OCI-LY7 (cell line): Measurements from ENCODE around the gene MBD3L2. TPM values are rescaled to one million over a fixed set of nuclear protein-coding genes. Genes with fewer than 3 reads are reported as not detected.
"Not testable (repeated sequence)": the region's sequence is repeated elsewhere in the genome, so short reads cannot be mapped to it uniquely, and the experiment has no call there.

Source experiments
- Bru-seq: library from RNA; stranded (reverse); fragments of 400-500 nt; gene quantifications from one replicate; lab custom pipeline; 2021; lab: Mats Ljungman, UMichigan
- BruChase-seq, 2 experiments: library from RNA; stranded (reverse); fragments of 400-500 nt; gene quantifications; one replicate each; lab custom pipeline; 2021; lab: Mats Ljungman, UMichigan
- BruUV-seq: library from RNA; stranded (reverse); fragments of 400-500 nt; replicated peaks from 2 replicates; lab custom pipeline; 2021; lab: Mats Ljungman, UMichigan
- CTCF ChIA-PET: fragments of 300-600 bp; sonication (Branson Sonifier 250); formaldehyde crosslinking; loops from one replicate; lab custom pipeline; 2022; ENCODE audit warnings: antibody characterized with exemption; ENCODE audit not compliant: unreplicated experiment; lab: Charles Lee
- POLR2A ChIA-PET: fragments of 300-600 bp; sonication (Branson Sonifier 250); formaldehyde crosslinking; loops from one replicate; lab custom pipeline; 2022; ENCODE audit warnings: antibody characterized with exemption; lab: Charles Lee
- DNase-seq: peaks from one replicate; pipeline ENCODE4 v3.0.0-alpha.2; 2015; ENCODE audit warnings: low spot score
- H2AFZ ChIP-seq: fragments of 200-600 bp; sonication (generic), shearing (Covaris generic); 2 replicates; pipeline ENCODE4 v1.6.1; 2014; ENCODE audit warnings: mild to moderate bottlenecking, antibody characterized with exemption, low read length, moderate library complexity
- H3K27ac ChIP-seq: fragments of 200-600 bp; sonication (generic); 2 replicates; pipeline ENCODE4 v1.5.1; 2014; ENCODE audit warnings: mixed run types, low read depth, mild to moderate bottlenecking, moderate library complexity, low read length, inconsistent platforms; ENCODE audit not compliant: poor library complexity, severe bottlenecking
- H3K36me3 ChIP-seq: fragments of 200-600 bp; sonication (generic); 2 replicates; pipeline ENCODE4 v1.6.1; 2014; ENCODE audit warnings: mild to moderate bottlenecking, antibody characterized with exemption, low read length, moderate library complexity, mixed read lengths; ENCODE audit not compliant: insufficient read depth
- H3K4me1 ChIP-seq: fragments of 200-600 bp; sonication (generic); 2 replicates; pipeline ENCODE4 v1.5.1; 2014; ENCODE audit warnings: mild to moderate bottlenecking, low read length; ENCODE audit not compliant: insufficient read depth, poor library complexity, severe bottlenecking
- H3K4me2 ChIP-seq: fragments of 200-600 bp; sonication (generic); 2 replicates; pipeline ENCODE4 v1.6.1; 2014; ENCODE audit warnings: mild to moderate bottlenecking, low read length
- H3K4me3 ChIP-seq: fragments of 200-600 bp; sonication (generic); 2 replicates; pipeline ENCODE4 v1.5.1; 2014; ENCODE audit warnings: mild to moderate bottlenecking, low read depth, low read length; ENCODE audit not compliant: poor library complexity, severe bottlenecking
- H3K79me2 ChIP-seq: fragments of 200-600 bp; sonication (generic); 2 replicates; pipeline ENCODE4 v1.6.1; 2016; ENCODE audit warnings: low read depth, mild to moderate bottlenecking, low read length, moderate library complexity, mixed read lengths; ENCODE audit not compliant: insufficient read depth
- H3K9me2 ChIP-seq: fragments of 200-600 bp; sonication (generic); 2 replicates; pipeline ENCODE4 v1.6.1; 2016; ENCODE audit warnings: mild to moderate bottlenecking, low read length, mixed read lengths; ENCODE audit not compliant: insufficient read depth
- H3K9me3 ChIP-seq: fragments of 200-600 bp; sonication (generic); 2 replicates; pipeline ENCODE4 v1.6.1; 2014; ENCODE audit warnings: mild to moderate bottlenecking, mixed run types, low read length, mixed read lengths
- H4K20me1 ChIP-seq: fragments of 200-600 bp; sonication (generic); 2 replicates; pipeline ENCODE4 v1.6.1; 2014; ENCODE audit warnings: mild to moderate bottlenecking, antibody characterized with exemption, low read length, moderate library complexity, mixed read lengths; ENCODE audit not compliant: insufficient read depth
- EZH2phosphoT487 ChIP-seq: fragments of 200-600 bp; sonication (generic); IDR thresholded peaks from 2 replicates; pipeline ENCODE4 v1.6.1; 2018; ENCODE audit warnings: low read depth, borderline replicate concordance, mild to moderate bottlenecking, mixed run types, antibody characterized with exemption, low read length, moderate library complexity, mixed read lengths
- intact Hi-C: fragments of 100-400 bp; cut with micrococcal nuclease; formaldehyde crosslinking; loops from one replicate; pipeline ENCODE4 v1.10.0; 2022; ENCODE audit not compliant: unreplicated experiment
- long read RNA-seq: library from polyadenylated mRNA; stranded (forward); transcript quantifications from one replicate; pipeline ENCODE4 v2.0.0, GENCODE V29; 2022
- total RNA-seq, 2 experiments: library from RNA; depleted of rRNA in 1 of 2; stranded (reverse); fragments of >200 nt in 1 of 2; shearing (Covaris generic) in 1 of 2; gene quantifications; 2 replicates each; pipeline ENCODE4 v1.2.3, GENCODE V29; 2014 to 2022
- TF ChIP-seq, protein P1 (sequence below): fragments of 200-600 bp; sonication (generic); conservative IDR thresholded peaks from 2 replicates; pipeline ENCODE4 v1.5.1; 2014; ENCODE audit warnings: mild to moderate bottlenecking, antibody characterized with exemption, low read length, moderate library complexity, mixed read lengths

MBD3L2 gene
- not detected in 2 replicates for total RNA-seq (2014; rRNA removed; shearing (Covaris generic))
- total RNA-seq (2022), result not detected in 2 replicates
- Bru-seq, nascent RNA, result not detected
- BruChase-seq, experiment 1, labeled RNA remaining after a 6-hour chase, result not detected
- not detected for BruChase-seq, experiment 2, labeled RNA remaining after a 2-hour chase
- long read RNA-seq, result 0 reads

DNA sequence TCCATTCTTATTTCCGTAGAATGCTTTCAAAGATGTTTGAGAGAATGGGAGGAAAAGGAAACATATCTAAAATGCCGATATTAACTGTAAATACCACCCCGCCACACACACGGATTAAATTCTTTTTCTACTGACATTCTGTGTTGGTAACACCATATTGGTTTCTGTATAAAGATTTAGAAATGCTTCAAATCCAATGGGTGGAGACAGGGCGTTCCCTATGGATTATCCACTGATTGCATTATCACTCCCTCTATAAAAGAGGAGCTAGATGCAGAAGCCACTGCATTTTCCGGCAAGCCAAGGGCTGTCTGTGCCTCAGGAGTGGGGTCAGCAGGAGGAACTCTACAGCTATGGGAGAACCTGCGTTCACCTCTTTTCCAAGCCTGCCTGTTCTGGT, at the start of gene MBD3L2:
MBD3L2 (plus strand) TSS at position 301 of the 400 bp plus-strand sequence; CDS start at position 354, 53 bp downstream.
- H3K9me3 ChIP-seq, H3K4me2 ChIP-seq, H3K4me3 ChIP-seq, DNase-seq, H4K20me1 ChIP-seq, CTCF ChIA-PET, H3K79me2 ChIP-seq, H3K4me1 ChIP-seq, intact Hi-C loops, H3K36me3 ChIP-seq, BruUV-seq, H3K27ac ChIP-seq, POLR2A ChIA-PET, H3K9me2 ChIP-seq, H2AFZ ChIP-seq: not testable (repeated sequence)

DNA sequence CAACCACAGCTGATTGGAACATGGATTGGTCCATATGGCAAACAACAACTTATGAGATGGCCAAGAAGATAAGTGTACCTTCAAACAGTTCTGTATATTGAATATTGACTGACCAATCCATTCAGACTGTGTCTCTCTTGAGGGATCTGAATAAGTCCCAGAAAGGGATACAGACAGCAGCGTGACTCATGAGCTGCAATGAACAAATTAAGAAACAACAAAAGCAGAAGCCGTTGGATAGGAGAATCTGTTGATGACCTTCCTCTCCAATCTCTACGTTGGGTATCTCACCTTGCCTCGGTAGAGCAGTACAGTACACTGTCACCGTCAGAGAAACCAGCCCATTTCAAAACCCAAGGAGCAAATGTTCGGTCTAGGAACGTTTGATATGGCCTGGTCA, 49.2 kb upstream of the MBD3L2 start:
- intact Hi-C loops, result no loop called here
- CTCF ChIA-PET, result no interaction called here
- no peak overlapping the region for H3K4me2 ChIP-seq

DNA sequence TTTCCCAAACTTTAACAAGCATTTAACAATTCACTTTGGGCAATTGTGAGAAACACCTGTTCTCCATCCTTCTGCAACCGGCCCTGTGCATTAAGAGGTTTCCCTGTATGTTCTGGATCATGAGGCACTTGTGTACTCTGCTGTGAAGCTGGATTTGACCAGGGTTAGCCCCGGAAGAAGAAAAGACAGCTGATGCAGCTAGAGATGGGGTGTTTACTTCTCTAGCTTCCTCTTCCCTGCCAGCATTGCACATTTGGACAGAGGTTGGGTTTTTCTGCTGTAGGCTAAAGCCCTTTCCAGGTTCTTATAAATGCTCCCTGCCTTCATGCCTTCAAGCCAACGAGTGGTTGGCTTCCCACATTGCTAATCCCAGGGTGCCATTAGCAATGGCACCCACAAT, 48.8 kb upstream of the MBD3L2 start:
- Histone ChIP-seq H3K4me2 (no peak overlapping the region), H3K36me3 (no peaks in the 10 kb centered on the region), H2AFZ (no peak overlapping the region), H3K4me3 (no peak overlapping the region), H3K4me1 (no peaks in the 10 kb centered on the region), H4K20me1 (no peaks in the 10 kb centered on the region), H3K9me2 (no peaks in the 10 kb centered on the region), H3K79me2 (no peaks in the 10 kb centered on the region), H3K9me3 (no peaks in the 10 kb centered on the region), H3K27ac (no peak overlapping the region)
- TF ChIP-seq EZH2phosphoT487, result no peak
- TF ChIP-seq, protein P1, sequence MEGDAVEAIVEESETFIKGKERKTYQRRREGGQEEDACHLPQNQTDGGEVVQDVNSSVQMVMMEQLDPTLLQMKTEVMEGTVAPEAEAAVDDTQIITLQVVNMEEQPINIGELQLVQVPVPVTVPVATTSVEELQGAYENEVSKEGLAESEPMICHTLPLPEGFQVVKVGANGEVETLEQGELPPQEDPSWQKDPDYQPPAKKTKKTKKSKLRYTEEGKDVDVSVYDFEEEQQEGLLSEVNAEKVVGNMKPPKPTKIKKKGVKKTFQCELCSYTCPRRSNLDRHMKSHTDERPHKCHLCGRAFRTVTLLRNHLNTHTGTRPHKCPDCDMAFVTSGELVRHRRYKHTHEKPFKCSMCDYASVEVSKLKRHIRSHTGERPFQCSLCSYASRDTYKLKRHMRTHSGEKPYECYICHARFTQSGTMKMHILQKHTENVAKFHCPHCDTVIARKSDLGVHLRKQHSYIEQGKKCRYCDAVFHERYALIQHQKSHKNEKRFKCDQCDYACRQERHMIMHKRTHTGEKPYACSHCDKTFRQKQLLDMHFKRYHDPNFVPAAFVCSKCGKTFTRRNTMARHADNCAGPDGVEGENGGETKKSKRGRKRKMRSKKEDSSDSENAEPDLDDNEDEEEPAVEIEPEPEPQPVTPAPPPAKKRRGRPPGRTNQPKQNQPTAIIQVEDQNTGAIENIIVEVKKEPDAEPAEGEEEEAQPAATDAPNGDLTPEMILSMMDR, result no peak
- DNase-seq, result no peak
- CTCF ChIA-PET, result no interaction called here
- intact Hi-C loops, result no loop called here
- POLR2A ChIA-PET, result no interaction called here
- no TSS peak for BruUV-seq

More for the DNA sequence above, 49.2 kb upstream of the MBD3L2 start:
- H4K20me1 ChIP-seq, result no peaks in the 10 kb centered on the region
- H3K36me3 ChIP-seq, result no peaks in the 10 kb centered on the region
- H3K79me2 ChIP-seq, result no peaks in the 10 kb centered on the region
- no TSS peak for BruUV-seq
- DNase-seq, result no peak
- H2AFZ ChIP-seq, result no peak overlapping the region
- H3K4me3 ChIP-seq, result no peak overlapping the region
- POLR2A ChIA-PET, result no interaction called here
- H3K27ac ChIP-seq, result no peak overlapping the region
- H3K9me3 ChIP-seq, result no peaks in the 10 kb centered on the region
- TF ChIP-seq EZH2phosphoT487, result no peak
- no peaks in the 10 kb centered on the region for H3K9me2 ChIP-seq
- H3K4me1 ChIP-seq, result no peaks in the 10 kb centered on the region

DNA sequence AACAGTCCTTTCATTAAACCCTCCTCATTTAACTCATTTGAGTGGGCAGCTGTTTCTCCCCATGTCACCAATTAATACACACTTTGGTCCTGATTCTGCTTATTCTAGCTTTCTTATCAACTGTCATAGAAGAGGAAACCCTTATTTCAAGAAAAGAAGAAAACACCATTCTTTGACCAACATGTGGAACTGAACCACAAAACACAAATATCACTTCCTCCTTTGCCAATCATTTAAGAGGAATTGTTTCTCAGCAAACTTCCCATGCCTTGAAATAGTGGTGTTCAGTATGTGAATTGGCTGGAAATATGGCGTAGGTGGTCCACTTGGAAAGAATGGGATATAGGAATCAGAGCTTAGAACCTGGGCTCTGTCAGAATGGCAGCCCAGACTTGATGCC, 48.3 kb upstream of the MBD3L2 start:
- H3K36me3 ChIP-seq, result no peaks in the 10 kb centered on the region
- ChIA-PET CTCF (no interaction called here), POLR2A (no interaction called here)
- DNase-seq, result no peak
- H3K4me2 ChIP-seq, result no peak overlapping the region
- no TSS peak for BruUV-seq
- no peaks in the 10 kb centered on the region for H3K9me2 ChIP-seq
- intact Hi-C loops, result no loop called here
- H3K9me3 ChIP-seq, result no peaks in the 10 kb centered on the region
- H3K4me1 ChIP-seq, result no peaks in the 10 kb centered on the region
- no peak overlapping the region for H2AFZ ChIP-seq
- H3K79me2 ChIP-seq, result no peaks in the 10 kb centered on the region
- TF ChIP-seq, protein P1, result no peak
- no peak for TF ChIP-seq EZH2phosphoT487
- H4K20me1 ChIP-seq, result no peaks in the 10 kb centered on the region
- H3K4me3 ChIP-seq, result no peak overlapping the region
- no peak overlapping the region for H3K27ac ChIP-seq
